ENCODE measurements around the gene NCK2.

- TF ChIP-seq CTCF (IDR thresholded peaks at IDR 0.05): no peak
- TF ChIP-seq POLR2A (IDR thresholded peaks at IDR 0.05): no peak
Measured at GRCh38 chr2:105760639-105761337, 16.1 kb downstream of the NCK2 start.
